KG1 (cell line): ENCODE measurements around the gene AOPEP.

Experiments used
- DNase-seq: peaks from one replicate; lab custom pipeline; 2025; lab: John Stamatoyannopoulos, UW

AOPEP gene

DNA sequence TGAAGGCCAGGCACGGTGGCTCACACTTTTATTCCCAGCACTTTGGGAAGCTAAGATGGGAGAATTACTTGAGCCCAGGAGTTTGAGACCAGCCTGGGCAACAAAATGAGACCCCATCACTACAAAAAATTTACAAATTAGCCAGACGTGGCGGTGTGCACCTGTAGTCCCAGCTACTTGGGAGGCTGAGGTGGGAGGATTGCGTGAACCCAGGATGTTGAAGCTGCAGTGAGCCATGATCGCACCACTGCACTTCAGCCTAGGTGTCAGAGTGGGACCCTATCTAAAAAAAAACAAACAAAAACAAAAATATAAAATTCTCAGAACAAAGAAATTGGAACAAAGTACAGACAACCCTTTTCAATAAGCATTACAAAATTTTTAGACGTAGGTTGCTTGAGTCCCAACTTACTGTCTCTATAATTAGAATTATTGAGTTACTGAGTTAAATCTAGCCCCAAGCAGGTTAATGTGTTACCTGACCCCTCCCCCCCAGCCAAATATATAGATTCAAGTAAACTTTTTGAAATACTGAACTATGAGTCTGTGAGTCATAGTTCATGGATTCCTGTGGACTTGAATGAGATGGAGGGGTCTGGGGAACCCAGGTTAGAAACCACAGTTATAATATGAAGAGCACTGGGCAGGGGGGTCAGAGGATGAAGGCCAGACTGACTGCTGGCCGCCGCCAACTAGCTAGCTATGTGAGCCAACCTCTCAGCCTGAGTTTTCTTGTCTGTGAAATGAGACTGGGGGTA, 173.1 kb downstream of the AOPEP start:
- DNase-seq: no peak

DNA sequence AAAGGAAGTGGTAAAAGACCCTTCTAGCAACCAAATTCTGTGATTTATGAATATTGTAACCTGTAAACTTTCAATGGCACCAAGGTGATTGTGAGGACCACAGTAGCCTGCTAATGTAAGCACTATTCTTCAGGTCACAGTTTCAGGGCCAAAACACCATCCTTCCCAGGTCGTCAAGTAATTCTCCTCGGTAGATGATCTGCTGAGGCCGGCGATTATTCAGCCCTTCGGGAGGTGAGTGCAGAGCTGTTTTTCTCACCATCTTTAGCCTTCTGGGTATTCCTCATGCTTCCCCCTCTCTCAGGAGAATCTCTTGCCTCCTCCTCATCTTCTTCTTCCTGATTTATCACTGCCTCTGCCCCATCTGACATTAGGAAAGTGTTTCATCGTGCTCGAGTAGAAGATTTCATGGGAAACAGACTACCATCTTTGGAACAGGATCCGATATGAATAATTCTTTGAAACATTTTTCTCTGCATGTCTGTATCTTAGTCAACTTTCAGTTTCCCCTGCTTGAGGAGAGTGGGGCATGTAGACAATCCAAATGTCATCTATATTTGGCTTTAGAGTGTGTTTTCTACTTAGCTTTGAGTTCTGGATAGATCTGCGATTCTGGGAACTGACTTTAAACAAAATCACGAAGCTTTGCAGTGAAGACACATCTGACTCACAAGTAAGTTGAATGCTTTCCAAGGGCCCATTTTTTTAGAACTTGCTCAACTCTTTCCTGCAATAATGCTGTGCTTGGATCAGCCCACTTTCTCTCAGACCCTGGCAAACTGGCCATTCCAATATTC, 173.9 kb downstream of the AOPEP start:
- DNase-seq: no peak

DNA sequence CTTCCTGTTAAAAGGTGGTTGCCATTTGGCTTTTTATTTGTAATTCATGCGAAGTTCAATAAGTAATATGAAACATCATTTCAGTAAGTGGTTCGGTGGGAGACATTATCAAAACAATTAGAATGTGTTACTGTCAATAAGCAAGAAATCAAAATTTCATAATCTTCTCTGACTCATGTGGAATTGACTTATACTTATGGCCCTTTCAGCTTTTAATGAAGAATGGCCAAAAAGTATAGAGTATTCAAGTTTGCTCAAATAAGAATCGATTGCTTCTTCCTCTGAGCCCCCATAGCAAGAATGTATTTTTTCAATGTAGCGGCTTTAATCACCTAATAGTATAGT, 174.5 kb downstream of the AOPEP start:
- no peak for DNase-seq

DNA sequence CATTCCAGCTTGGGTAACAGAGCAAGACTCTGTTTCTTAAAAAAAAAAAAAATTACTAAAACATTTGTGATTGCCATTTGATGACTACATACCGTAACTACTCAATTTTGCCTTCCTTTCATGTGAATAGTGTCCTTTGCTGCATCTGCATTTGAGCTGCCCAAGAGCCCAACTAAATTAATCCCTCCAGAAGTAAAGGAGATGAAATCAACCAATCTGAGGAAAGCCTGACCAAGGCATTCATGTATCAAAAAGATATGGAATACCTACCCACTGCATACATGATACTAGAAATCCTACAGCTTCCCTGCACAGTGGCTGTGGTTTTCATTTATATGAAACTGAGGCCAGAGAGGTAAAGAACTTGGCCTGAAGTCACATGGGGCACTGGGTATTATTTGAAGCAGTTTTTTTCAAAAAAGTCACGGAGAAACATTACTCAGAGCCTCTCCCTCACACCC, 177.5 kb downstream of the AOPEP start:
- DNase-seq: no peak

DNA sequence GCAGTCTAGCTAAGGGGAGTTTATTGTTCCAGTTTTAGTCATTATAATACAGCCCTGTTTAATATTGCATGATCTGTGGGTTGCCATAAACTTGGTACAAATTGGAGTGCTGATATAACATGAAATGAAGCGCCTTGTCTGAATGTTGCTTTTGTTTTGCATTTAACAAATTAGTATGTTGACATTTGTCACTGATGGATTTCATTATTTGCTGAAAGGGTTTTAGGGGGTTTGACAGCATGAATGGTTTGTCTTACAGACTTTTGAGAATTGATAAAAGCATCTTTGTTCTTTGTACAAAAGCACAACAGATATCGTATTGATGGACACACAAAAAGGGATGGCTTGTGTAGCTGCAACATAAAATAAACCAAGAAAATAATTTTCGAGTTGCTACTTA, 178.3 kb downstream of the AOPEP start:
- no peak for DNase-seq

DNA sequence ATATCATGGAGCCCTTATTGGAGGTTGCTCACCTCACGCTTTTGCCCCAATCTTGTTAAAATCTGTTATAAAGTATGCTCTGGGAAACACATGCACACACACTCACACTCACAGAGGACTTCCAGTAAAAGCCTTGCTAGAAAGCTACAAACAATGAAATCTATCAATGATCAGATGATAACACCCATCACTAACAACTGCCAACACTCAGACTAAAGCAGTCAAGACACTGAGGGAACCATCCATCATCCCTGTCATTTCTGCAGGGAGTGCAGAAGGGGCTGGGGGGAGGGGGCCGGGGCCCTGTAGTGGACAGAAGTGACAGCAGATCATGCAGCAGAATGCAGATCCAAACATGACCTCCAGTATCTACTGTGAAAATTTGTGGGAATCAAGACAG, 179.1 kb downstream of the AOPEP start:
- no peak for DNase-seq

DNA sequence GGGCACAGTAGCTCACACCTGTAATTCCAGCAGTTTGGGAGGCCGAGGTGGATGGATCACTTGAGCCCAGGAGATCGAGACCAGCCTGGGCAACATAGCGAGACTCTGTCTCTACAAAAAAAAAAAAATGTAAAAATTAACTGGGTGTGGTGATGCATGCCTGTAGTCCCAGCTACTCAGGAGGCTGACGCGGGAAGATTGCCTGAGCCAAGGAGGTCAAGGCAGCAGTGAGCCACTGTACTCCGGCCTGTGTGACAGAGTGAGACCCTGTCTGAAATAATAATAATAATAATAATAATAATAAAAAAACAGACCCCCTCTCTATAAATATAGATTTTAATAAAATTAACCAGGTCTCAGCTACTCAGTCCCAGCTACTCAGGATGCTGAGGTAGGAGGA, 179.7 kb downstream of the AOPEP start:
- DNase-seq: no peak

DNA sequence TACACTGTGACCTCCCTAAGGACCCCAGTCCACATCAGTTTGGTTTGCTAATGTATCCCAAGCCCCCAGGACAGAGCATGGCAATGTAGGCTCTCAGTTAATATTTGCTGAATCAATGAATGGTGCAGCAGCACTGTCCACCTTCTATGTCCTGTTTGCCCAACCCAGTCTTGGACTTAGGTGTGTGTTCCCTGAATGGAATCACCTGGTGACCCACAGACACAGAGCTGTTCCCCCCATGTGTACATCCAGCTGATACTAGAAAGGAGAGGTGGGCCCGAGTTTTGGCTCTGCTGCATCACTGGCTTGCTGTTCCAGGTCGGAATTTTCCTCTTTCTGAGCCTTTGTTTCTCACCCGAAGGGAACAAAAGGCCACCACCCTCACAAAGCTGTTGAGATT, 180.2 kb downstream of the AOPEP start:
- DNase-seq: no peak

DNA sequence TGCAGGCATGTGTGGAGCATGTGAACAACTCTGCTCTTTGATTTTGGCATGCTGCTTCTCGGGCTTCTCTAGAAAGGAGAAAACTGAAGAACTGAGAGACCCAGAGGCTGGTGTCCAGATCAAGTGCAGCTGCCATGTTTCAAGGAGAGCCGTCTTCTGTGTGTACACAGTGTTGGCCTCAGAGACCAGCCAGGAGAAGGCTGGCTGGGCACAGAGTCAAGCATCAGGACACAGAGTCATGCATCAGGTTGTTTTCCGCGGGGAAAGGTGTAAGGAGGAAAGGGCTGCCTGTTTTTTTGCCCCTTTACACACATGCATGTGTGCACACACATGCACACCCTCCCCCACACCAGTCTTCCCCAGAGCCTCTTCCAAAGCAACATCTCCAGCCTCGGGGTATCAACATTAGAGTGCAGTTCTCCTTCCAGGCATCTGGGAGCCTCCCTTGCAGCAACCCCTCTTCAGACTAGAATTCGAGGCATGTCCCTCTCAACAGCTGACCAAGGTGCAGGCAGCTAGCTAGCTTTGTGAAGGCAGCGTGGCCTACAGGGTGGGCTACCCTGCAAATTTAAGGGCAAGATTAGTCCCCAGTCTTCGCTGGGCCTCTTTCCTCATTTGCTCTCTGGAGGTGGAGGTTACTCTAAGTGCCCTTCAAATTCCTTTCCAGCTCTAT, 180.9 kb downstream of the AOPEP start:
- DNase-seq: no peak

DNA sequence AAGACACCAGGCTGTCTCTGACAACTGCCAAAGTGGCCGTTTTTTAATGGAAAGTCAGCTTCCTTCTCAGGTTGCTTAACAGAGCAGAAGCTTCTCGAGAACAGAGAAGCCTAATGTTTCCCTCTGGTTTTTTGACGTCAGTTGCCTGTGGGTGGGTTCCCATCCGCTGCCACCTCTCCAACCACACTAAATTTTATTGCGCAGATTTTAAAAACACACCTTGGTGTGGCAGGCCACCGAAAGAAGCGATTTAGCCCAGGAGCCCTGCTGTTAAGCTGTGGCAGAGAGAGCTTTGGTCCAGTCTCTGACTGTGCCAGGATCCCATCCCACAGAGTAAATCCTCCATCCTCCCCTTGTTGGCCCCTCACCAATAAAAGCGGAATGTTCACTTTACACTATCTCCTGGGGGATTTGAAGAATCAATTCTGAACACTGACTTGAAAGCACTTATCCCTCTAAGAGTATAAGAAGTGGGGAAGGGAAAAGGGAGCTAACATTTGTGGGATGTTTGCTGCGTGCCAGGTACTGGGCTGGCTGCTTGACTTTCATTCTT, 181.6 kb downstream of the AOPEP start:
- no peak for DNase-seq

DNA sequence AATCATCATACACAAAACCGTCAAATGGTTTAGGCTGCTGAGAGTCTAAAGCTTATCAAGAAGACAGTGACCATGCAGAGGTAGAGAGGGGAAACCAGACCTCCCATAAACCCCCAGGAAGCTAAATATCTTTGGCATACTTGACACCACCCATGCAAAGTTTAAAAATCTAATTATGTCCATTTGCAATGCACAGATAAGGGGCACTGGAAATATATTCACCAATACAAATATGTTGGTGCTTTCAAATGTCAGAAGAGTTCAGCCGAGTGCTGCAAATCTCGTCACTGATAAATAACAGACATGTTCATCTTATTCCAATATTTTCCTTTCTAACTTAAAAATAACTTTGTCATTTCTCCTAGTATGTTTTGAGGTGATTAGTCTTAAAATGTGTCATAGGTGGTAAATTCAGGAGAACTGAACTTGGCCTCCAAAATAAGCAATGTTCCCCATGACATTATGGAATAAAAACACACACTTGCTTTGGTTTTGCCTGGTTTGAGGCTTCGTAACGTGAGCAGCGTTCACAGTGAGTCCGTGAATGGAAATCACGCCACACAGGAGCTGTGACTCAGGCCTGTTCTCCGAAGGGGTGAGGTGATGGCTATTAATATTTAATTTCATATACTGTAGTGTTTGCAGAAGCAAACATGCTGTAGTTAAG, 182.2 kb downstream of the AOPEP start:
- no peak for DNase-seq

DNA sequence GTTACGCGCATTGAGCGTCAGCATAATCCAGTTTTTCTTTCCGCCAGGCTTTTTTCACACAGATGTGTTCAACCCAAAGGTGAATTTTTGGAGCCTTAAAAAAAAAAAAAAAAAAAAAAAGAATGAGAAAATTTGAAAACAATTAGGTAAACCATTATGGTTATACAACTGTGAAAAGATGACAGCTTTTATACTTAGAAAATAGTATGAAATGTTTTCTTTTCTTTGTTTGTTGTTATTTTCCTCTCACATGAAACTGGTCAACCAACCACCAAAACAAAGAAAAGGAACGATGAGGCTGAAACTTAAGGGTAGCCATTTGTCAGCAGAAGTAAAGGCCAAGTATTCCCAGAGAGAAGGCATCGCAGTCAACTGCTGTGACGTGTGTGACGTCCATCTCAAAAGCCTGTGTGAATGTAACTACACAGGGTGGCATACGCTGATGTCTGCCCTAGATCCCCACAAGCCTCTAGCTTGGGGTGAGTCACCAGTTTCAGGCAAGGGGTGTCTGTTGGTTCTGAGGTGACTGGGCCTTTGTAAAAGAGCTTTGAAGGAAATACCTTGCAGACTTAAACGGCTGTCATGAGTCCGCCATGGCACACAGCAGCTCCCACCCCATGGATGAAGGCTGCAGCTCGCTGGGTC, 182.9 kb downstream of the AOPEP start:
- DNase-seq: no peak

DNA sequence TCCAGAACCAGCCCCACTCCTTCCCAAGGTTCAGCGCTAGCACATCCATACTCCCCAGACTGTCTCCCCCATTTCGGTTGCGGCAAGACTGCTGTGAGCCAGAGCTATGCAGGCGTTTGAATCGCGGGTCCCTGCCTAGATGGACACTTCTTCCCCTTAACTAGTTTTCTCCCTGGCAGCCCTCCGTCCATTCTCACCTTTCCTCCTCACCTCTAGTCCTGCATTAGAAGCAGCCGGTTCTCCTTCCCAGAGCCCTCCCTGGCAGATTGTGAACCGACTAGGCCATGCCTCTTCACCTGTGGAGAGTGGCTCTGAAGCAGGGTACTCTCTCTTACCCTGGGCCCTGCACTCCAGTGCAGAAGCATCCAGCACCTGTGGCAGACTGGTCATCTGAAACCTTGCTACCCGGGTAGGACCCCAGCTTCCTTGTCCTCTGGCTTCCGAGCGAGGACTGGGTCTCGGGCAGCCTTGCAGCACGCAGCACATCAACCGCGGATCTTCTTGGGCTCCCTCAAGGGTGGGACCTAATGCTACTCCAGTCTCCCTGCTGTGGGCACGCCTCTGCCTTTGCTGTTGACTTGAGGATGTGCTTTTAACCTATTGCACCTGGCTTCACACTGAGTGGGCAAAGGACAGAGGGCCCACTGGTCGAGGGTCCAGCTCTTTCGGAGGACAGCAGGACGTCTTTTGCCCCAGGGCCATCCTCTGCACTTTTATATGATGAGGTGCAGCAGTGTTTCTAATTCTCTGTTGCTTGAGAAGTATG, 183.6 kb downstream of the AOPEP start:
- no peak for DNase-seq

DNA sequence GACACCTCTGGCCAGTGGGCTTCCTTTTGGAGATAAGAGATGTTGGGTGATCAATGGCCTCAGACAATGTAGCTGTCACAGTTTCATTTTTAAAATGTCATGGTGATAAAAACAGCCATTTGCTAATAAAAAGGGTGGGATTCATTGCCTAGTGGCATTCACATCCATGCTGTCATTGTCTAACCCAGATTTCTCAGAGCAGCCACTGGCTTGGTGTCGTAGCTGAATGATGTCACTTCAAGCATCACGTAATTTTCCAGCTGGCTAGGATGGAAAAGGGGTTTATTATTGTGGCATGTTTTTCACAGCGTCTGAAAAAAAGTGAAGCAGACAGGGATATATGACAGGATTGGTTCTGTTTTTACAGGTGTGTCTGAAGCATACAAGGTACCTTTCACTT, 184.7 kb downstream of the AOPEP start:
- no peak for DNase-seq

DNA sequence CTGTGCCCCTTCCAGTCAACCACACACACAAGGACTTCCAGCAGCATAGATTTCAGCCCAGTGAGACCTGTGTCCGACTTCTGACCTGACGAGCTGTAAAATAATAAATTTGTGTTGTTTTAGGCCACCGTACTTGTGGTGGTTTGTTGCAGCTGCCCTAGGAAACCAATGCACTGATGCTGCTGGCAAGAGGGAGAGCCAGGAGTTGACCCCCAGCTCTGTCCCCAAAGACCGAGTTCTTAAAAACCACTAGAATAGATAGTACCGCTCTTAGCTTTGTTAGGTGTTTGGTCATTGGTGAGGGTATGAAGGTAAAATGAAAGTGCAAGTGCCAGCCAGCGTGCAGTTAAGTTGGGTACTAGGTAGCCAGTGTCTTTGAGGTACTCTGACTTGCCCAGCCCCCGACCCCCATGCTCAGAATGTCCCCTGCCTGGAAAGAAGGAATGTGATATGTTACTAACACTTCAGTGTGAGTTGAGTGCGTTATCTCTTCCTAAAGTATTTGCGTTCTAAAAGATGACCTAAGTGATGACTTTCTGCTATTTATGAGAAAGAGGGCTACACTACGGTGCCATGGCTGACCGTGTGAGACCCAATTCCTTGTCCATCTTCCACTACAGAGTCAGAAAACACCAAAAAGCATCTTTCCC, 185.6 kb downstream of the AOPEP start:
- DNase-seq: no peak

DNA sequence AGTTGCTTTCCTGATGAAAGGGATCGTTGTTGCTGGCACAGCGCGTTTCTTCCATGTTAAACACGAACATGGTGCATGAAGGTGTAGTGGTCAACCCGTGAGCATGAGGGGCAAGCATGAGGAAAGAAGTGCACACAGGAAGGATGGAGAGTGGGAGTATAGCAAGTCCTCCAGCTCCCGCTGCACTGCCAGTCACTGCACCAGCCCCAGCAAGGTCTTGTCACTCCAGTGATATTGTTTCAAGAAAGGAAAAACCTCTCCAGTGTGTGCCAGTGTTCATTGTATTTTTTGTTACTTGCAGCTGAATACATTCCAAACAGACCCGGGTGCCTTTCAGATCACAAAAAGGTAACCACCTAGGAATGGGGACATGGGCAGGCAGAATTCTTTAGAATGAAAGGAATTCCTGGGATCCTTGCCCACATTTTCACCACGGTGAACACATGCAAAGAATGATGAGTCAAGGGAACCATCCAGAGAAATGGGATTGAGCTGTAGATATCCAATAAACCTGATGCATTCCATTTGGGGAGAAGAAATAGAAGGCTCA, 186.3 kb downstream of the AOPEP start:
- DNase-seq: no peak

DNA sequence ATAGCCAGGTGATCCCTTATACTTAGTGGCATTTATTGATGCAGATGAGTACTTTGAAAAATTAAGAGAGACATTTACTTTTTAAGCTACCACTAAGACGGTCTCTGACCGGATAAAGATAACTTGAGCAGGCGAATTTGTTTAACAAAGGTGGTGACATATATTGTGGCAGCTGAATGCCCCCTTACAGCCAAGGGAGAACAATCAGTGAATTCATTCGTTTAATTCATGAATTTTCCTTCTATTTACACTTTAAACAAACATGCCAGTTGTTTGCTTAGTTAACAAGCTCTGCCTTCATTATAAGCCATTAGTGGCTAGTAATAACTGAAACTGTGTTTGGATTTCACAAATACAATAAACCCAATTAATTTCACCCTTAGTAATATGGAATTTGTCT, 187.1 kb downstream of the AOPEP start:
- no peak for DNase-seq

DNA sequence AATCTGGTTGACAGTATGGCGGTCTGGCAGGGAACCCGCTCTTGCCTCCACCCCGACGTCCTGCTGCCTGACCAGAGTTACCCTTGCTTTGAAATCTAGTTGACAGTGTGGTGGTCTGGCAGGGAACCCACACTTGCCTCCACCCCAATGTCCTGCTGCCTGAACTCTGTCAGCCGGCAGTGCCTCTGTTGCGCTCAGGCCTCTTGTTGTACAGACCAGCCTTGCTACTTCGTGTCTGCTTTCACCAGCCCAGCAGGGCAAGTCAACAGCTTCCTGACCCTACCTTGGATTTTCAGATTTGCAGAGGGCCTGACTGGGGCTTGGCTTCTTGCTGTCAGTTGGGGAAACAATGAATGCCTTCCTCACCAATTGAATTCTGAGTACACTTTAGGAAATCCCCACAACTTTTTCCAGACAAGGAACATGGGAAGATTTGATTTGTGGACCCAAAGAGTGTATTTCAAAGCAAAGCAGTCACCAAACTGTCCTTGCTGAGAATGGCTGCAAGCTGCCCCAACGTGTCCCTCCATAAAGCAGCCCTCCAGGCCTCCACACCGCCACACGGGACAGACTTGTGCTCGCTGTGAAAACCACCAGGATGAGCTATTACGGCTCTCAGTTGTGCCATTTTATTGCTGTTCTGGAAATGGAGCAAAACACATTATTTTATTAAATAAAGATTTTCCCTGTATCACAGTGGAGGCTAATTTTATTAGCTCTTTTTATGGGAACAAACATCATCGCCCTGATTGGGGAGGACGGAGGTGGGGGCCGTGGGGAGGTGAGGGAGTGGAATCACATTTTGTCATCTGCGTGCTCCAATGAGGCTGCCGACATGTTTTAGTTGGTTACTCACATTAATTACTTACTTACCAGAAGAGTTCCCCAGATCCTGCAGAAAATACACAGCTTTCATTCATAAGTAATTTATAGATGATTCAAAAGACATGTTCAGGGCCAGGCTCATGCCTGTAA, 189.3 kb downstream of the AOPEP start:
- DNase-seq: no peak

DNA sequence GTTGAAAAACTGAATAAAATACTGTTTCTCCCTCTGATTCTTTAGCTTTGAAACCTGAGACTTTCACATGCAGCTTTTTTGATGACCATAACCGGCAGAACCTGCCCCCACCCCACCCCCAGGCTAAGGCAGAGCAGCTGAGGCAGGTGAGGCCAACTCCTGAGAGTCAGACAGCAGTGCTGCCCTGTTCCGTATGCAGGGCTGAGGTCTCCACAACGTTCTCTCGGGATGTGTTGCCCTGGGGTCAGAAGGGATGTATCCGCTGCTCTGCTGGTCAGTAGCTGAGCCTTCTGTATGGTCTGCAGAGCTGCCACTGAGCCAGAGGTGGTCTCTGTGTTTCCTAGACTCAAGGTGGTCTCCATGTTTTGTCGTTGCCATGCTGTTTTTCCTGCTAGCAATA, 190.5 kb downstream of the AOPEP start:
- no peak for DNase-seq
